Chondrocyte (in vitro differentiated cells): ENCODE measurements around the gene SLC34A2. TPM values are rescaled to one million over a fixed set of nuclear protein-coding genes. Genes with fewer than 3 reads are reported as not detected.

ENCODE experiments used
- DNase-seq: peaks from one replicate; pipeline ENCODE4 v3.0.0; 2021; ENCODE audit warnings: mixed read lengths, low spot score
- H3K27ac Mint-ChIP-seq: one replicate; pipeline ENCODE4 v1.8.0; 2021; ENCODE audit warnings: mild to moderate bottlenecking, moderate library complexity, mixed read lengths; ENCODE audit not compliant: unreplicated experiment
- H3K27me3 Mint-ChIP-seq: 2 replicates; pipeline ENCODE4 v1.8.0; 2021; ENCODE audit warnings: low read depth, mixed read lengths
- H3K36me3 Mint-ChIP-seq: 2 replicates; pipeline ENCODE4 v1.8.0; 2021; ENCODE audit warnings: low read depth, mixed read lengths
- H3K4me1 Mint-ChIP-seq: 2 replicates; pipeline ENCODE4 v1.8.0; 2021; ENCODE audit warnings: low read depth, mild to moderate bottlenecking, mixed read lengths
- H3K4me3 Mint-ChIP-seq: one replicate; pipeline ENCODE4 v1.8.0; 2021; ENCODE audit warnings: mild to moderate bottlenecking, moderate library complexity, mixed read lengths; ENCODE audit not compliant: unreplicated experiment
- H3K9me3 Mint-ChIP-seq: 2 replicates; pipeline ENCODE4 v1.8.0; 2021; ENCODE audit warnings: low read depth, mixed read lengths
- total RNA-seq: library from RNA; stranded (reverse); gene quantifications from 3 replicates; pipeline ENCODE4 v1.2.1, GENCODE V29; 2021
- TF ChIP-seq, protein P1 (sequence below): fragments of 200-600 bp; sonication (generic); IDR thresholded peaks from 2 replicates; pipeline ENCODE4 v1.5.0; 2021; ENCODE audit warnings: antibody characterized with exemption, mild to moderate bottlenecking, moderate library complexity

The SLC34A2 gene
- total RNA-seq, 1 donor from 2014 or later, result not detected

- Mint-ChIP-seq H3K9me3 (no peaks in the 10 kb centered on the region), H3K27ac (no peak overlapping the region), H3K4me1 (no peaks in the 10 kb centered on the region), H3K4me3 (no peak overlapping the region), H3K36me3 (no peaks in the 10 kb centered on the region), H3K27me3 (peaks cover 3% of the 10 kb centered on the region)
- DNase-seq, result no peak
- TF ChIP-seq, protein P1, sequence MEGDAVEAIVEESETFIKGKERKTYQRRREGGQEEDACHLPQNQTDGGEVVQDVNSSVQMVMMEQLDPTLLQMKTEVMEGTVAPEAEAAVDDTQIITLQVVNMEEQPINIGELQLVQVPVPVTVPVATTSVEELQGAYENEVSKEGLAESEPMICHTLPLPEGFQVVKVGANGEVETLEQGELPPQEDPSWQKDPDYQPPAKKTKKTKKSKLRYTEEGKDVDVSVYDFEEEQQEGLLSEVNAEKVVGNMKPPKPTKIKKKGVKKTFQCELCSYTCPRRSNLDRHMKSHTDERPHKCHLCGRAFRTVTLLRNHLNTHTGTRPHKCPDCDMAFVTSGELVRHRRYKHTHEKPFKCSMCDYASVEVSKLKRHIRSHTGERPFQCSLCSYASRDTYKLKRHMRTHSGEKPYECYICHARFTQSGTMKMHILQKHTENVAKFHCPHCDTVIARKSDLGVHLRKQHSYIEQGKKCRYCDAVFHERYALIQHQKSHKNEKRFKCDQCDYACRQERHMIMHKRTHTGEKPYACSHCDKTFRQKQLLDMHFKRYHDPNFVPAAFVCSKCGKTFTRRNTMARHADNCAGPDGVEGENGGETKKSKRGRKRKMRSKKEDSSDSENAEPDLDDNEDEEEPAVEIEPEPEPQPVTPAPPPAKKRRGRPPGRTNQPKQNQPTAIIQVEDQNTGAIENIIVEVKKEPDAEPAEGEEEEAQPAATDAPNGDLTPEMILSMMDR, result no peak
These were observed 47.2 kb downstream of the SLC34A2 start for GRCh38 chr4:25702848-25703247.

DNA sequence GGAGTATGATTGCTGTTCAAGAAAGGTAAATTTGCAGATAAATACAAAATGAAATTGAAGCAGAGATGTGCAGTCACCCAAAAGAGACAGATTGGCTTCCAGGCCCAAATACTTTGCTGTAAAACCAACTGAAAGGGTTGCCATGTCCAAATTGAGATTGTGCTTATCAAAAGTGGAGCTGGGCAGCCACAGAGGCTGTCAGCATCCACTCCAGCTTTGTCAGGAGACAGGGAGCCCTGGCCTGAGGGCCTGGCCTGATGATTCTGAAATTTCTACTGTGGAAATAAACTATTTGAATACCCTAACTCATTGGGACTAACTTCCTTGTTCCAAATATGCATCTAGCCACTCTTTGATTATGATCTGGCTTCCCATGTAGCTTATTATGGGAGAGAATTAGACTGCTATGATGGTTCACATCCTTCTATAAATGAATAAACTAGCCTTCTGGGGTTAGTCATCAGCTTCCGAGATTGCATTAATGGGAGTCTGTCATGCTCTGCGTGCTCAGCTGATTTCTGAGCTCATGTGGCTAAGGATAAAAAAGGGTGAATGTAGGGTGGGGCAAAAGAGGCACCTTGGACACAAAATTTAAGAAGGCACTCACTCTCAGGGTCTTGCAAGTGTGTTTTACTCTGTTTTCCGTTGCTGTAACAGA lies 48.2 kb downstream of the SLC34A2 start:
- H3K27ac Mint-ChIP-seq, result no peak overlapping the region
- no peaks in the 10 kb centered on the region for H3K36me3 Mint-ChIP-seq
- no peaks in the 10 kb centered on the region for H3K9me3 Mint-ChIP-seq
- no peak for DNase-seq
- H3K4me3 Mint-ChIP-seq, result no peak overlapping the region
- TF ChIP-seq, protein P1, result no peak
- no peaks in the 10 kb centered on the region for H3K4me1 Mint-ChIP-seq
- H3K27me3 Mint-ChIP-seq, result peaks cover 3% of the 10 kb centered on the region

GRCh38 chr4:25704516-25704915 lies 48.9 kb downstream of the SLC34A2 start:
- no peak overlapping the region for H3K27ac Mint-ChIP-seq
- no peaks in the 10 kb centered on the region for H3K4me1 Mint-ChIP-seq
- no peak overlapping the region for H3K4me3 Mint-ChIP-seq
- H3K27me3 Mint-ChIP-seq, result peaks cover 3% of the 10 kb centered on the region
- H3K36me3 Mint-ChIP-seq, result no peaks in the 10 kb centered on the region
- peaks cover 3% of the 10 kb centered on the region for H3K9me3 Mint-ChIP-seq
- no peak for DNase-seq
- TF ChIP-seq, protein P1, result no peak

GRCh38 chr4:25710637-25711036 lies 55.0 kb downstream of the SLC34A2 start:
- Mint-ChIP-seq H3K36me3 (no peaks in the 10 kb centered on the region), H3K9me3 (peaks cover 4% of the 10 kb centered on the region), H3K27me3 (no peaks in the 10 kb centered on the region), H3K4me1 (no peaks in the 10 kb centered on the region), H3K4me3 (no peak overlapping the region), H3K27ac (no peak overlapping the region)
- no peak for DNase-seq
- TF ChIP-seq, protein P1, result no peak

GRCh38 chr4:25712611-25713010 lies 57.0 kb downstream of the SLC34A2 start:
- Mint-ChIP-seq H3K9me3 (peaks cover 4% of the 10 kb centered on the region), H3K4me1 (no peaks in the 10 kb centered on the region), H3K36me3 (no peaks in the 10 kb centered on the region), H3K27ac (no peak overlapping the region), H3K27me3 (no peaks in the 10 kb centered on the region), H3K4me3 (no peak overlapping the region)
- TF ChIP-seq, protein P1, result no peak
- DNase-seq, result no peak
